HEK293T (cell line): ENCODE data around the gene VSTM2L.

Experiments used
- CTCF ChIA-PET: fragments of 350-600 bp; formaldehyde crosslinking; extraction: SDS; loops from one replicate; lab custom pipeline; 2021; ENCODE audit warnings: antibody characterized with exemption, inconsistent platforms; lab: Yijun Ruan, JAX
- POLR2A ChIA-PET: fragments of 350-600 bp; formaldehyde crosslinking; extraction: SDS; loops from one replicate; lab custom pipeline; 2020; ENCODE audit warnings: antibody characterized with exemption, inconsistent platforms; lab: Yijun Ruan, JAX
- DNase-seq: peaks from one replicate; pipeline ENCODE4 v3.0.0; 2012; ENCODE audit warnings: mixed read lengths; ENCODE audit errors: extremely low spot score
- ARNT ChIP-seq: fragments of 450-650 bp; IDR thresholded peaks from 2 replicates; pipeline ENCODE4 v1.6.1; 2017; ENCODE audit warnings: mild to moderate bottlenecking
- BHLHE40 ChIP-seq: fragments of 450-650 bp; IDR thresholded peaks from 2 replicates; pipeline ENCODE4 v1.6.1; 2016; ENCODE audit warnings: mild to moderate bottlenecking, moderate library complexity, borderline replicate concordance
- CTBP1 ChIP-seq: fragments of 450-650 bp; IDR thresholded peaks from 2 replicates; pipeline ENCODE4 v1.6.1; 2016; ENCODE audit warnings: borderline replicate concordance
- ELF4 ChIP-seq: fragments of 450-650 bp; IDR thresholded peaks from 2 replicates; pipeline ENCODE4 v1.6.1; 2017; ENCODE audit warnings: antibody characterized with exemption
- FOXA1 ChIP-seq: fragments of 450-650 bp; IDR thresholded peaks from 2 replicates; pipeline ENCODE4 v1.6.1; 2016; ENCODE audit warnings: mild to moderate bottlenecking
- FOXK2 ChIP-seq: fragments of 450-650 bp; IDR thresholded peaks from 2 replicates; pipeline ENCODE4 v1.6.1; 2016; ENCODE audit warnings: mild to moderate bottlenecking
- FOXM1 ChIP-seq: fragments of 450-650 bp; IDR thresholded peaks from 2 replicates; pipeline ENCODE4 v1.6.1; 2017; ENCODE audit warnings: mild to moderate bottlenecking, borderline replicate concordance
- HDGF ChIP-seq: fragments of 450-650 bp; IDR thresholded peaks from 2 replicates; pipeline ENCODE4 v1.6.1; 2017; ENCODE audit warnings: antibody characterized with exemption, borderline replicate concordance
- L3MBTL2 ChIP-seq: fragments of 450-650 bp; conservative IDR thresholded peaks from 2 replicates; pipeline ENCODE4 v1.6.1; 2016; ENCODE audit warnings: mild to moderate bottlenecking
- LEF1 ChIP-seq: fragments of 450-650 bp; IDR thresholded peaks from 2 replicates; pipeline ENCODE4 v1.6.1; 2017; ENCODE audit warnings: mild to moderate bottlenecking, borderline replicate concordance
- NFRKB ChIP-seq: fragments of 450-650 bp; IDR thresholded peaks from 2 replicates; pipeline ENCODE4 v1.6.1; 2016; ENCODE audit warnings: mild to moderate bottlenecking, moderate library complexity
- SP1 ChIP-seq: fragments of 450-650 bp; IDR thresholded peaks from 2 replicates; pipeline ENCODE4 v1.6.1; 2017
- SUZ12 ChIP-seq: fragments of 450-650 bp; IDR thresholded peaks from 2 replicates; pipeline ENCODE4 v1.6.1; 2016; ENCODE audit warnings: mild to moderate bottlenecking
- TARDBP ChIP-seq: fragments of 450-650 bp; IDR thresholded peaks from 2 replicates; pipeline ENCODE4 v1.6.1; 2016
- ZNF384 ChIP-seq: fragments of 450-650 bp; IDR thresholded peaks from 2 replicates; pipeline ENCODE4 v1.6.1; 2016
- TF ChIP-seq, protein P1 (sequence below): fragments of 450-650 bp; IDR thresholded peaks from 2 replicates; pipeline ENCODE4 v1.6.1; 2016

The VSTM2L gene

DNA sequence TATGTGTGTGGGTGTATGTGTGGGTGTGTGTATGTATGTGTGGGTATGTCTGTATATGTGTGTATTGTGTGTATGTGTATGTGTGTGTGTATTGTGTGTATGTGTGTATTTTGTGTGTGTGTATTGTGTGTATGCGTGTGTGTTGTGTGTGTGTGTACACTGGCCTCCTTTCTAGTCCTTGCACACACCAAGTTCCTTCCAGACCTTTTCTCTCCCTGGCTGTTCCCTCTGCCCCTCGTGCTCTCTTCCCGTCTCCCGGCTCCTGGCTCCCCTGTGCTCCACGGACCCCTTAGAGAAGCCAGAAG, 11.4 kb downstream of the VSTM2L start:
- ChIA-PET CTCF (no interaction called here), POLR2A (no interaction called here)
- no peak for DNase-seq
- no peak for TF ChIP-seq HDGF
- no peak for TF ChIP-seq SP1
- no peak for TF ChIP-seq SUZ12

DNA sequence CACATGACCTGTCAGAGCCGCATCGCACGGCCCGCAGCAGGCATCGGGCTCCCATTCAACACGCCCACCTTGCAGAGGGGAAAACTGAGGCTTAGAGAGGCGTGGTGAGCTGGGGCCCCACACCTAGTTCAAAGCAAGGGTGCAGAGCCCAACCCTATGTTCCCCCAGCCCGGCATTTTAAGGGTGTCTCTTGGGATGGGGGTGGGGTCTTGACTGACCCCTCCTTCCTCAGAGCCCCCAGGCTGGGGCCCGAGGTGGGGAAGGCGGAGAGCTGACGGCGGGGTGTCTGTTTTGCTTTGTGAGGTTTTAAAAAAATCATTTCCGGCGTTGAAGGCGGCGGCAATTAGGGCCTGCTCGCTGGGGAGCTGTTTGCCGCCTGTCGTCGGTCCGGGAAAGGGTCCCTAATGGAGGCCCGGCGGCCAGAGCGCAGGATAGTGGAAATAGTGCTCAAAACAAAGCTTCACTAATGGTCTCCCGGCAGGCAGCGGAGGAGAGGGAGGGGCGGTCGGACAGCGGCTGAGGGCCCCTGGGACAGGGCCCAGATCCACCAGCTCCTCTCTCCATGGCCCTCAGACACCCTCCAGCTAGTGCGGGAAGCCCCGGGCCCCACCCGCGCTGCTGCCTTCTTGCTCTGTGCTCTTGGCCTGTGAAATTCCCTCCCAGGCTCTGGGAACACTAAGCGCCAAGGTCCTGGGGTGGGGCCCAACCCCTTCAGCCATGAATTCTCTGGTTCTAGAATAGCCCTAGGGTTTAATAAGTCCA, 11.9 kb downstream of the VSTM2L start:
- ChIA-PET POLR2A (interaction anchor here (0.9 to 1.0 kb wide), 2 partner anchors 9 to 16 kb away, joined by 3 to 4 read pairs; no protein-coding TSS in a partner anchor), CTCF (interaction anchor here (1.0 kb wide), 1 partner anchor 79 kb away, joined by 3 read pairs; no protein-coding TSS in a partner anchor)
- DNase-seq: peak; percentile 38
- TF ChIP-seq L3MBTL2 (no peak), ZNF384 (no peak), BHLHE40 (no peak), CTBP1 (no peak), ELF4 (no peak), FOXA1 (no peak)

DNA sequence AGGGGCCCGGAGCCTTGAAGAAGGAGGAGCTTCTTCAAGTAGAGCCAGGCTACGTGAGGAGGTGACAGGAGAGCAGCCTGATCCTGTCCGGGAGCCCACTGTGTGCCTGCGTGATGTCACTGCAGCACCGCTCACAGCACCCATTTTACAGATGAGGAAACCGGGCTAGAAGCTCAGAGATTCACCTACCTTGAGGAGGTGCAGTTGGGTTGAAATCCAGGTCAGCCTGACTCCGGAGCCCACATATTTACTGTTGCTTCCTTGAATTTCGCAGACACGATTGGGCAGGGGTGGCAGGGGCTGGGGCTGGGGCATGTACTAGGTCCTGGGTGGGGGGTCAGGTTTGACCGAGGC, 12.5 kb downstream of the VSTM2L start:
- POLR2A ChIA-PET: interaction anchor here (0.9 to 1.0 kb wide), 2 partner anchors 9 to 15 kb away, joined by 3 to 4 read pairs; no protein-coding TSS in a partner anchor
- CTCF ChIA-PET: interaction anchor here (1.0 kb wide), 1 partner anchor 78 kb away, joined by 3 read pairs; no protein-coding TSS in a partner anchor
- TF ChIP-seq SUZ12 (no peak), ARNT (no peak), CTBP1 (no peak), FOXA1 (no peak), BHLHE40 (no peak), HDGF (no peak)
- no peak for DNase-seq

DNA sequence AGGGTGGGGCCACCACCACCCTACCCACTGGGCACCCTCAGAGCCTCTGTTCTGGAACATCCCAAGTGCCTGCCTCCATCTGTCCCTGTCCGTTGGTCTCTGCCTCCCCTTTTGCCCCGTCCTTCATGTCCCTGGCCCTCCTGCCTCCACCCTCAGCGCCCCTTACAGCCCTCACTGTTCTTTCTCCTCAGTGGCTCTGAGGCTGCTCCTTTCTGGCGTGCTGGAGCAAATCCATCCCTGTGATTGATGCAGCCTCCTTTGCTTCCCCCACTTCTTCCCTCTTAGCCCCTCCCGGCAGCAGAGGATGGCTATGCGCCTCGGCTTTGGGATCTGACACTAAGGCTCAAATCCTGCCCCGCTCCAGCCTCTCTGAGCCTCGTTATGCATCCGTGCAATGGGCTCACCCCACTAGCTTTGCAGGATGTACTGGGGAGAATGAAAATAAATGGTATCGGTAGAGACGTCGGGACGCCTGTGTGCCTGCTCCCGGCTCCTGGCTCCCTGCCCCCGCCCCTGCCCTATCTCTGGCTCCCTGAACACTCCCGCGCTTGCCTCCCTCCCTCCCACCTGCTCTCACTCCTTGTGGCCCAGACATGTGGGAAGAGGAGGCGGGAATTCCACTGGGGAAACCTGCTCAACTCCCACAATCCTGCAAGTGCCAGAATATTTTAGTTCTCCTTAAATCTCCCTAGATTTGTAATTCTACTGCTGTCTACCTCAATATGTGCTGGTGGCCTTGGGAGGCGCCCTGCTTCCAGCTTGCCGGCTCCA, 13.1 kb downstream of the VSTM2L start:
- POLR2A ChIA-PET: interaction anchor here (1.0 kb wide), 1 partner anchor 8 kb away, joined by 3 read pairs; no protein-coding TSS in a partner anchor
- no peak for TF ChIP-seq SP1
- TF ChIP-seq LEF1: no peak
- TF ChIP-seq CTBP1: no peak
- TF ChIP-seq ARNT: no peak
- no peak for TF ChIP-seq ELF4
- DNase-seq: no peak
- CTCF ChIA-PET: interaction anchor here (0.7 to 1.0 kb wide), 2 partner anchors 18 to 78 kb away, joined by 3 read pairs; no protein-coding TSS in a partner anchor

DNA sequence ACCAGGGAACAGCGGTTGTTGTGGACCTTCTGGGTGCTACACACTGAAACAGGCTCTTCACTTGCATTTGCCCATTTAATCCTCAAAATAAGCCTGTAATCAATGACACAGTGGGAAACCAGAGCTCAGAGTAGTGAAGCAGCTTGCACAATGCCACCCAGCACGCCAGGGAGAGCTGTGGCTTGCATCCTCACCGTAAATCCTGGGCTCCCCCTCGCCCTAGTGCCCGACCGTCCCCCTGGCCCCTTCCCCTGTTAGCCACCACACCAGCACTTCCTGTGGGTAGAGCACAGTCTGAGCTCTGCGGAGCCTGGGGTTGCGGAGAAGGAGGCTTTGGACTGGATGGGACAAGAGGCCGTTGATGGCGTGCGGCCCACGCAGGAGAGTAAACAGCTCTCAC, 14.5 kb downstream of the VSTM2L start:
- ChIA-PET POLR2A (no interaction called here), CTCF (interaction anchor here (0.7 kb wide), 1 partner anchor 1472 kb away, joined by 3 read pairs; no protein-coding TSS in a partner anchor)

DNA sequence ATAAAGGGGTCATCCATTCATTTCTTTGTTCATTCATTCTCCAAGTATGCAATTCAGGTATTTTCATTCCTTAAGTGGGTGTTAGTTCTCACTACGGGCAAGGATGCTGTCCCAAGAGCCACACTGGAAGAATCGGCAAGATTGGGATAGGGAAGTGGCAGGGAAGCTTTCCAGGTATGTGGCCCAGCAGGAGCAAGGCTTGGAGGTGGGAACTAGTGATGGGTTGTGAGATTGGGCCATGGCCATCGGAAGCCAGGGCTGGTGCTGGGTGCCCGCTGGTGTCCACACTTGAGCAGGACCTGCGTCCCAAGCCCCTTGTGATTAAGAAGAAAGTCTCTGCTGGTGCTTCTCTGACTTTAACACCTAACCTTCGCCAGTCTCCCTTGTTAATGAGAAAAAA, 15.1 kb downstream of the VSTM2L start:
- DNase-seq: no peak
- TF ChIP-seq, protein P1, sequence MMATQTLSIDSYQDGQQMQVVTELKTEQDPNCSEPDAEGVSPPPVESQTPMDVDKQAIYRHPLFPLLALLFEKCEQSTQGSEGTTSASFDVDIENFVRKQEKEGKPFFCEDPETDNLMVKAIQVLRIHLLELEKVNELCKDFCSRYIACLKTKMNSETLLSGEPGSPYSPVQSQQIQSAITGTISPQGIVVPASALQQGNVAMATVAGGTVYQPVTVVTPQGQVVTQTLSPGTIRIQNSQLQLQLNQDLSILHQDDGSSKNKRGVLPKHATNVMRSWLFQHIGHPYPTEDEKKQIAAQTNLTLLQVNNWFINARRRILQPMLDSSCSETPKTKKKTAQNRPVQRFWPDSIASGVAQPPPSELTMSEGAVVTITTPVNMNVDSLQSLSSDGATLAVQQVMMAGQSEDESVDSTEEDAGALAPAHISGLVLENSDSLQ: no peak
- TF ChIP-seq LEF1: no peak
- TF ChIP-seq BHLHE40: no peak
- TF ChIP-seq SUZ12: no peak
- no peak for TF ChIP-seq FOXA1
- CTCF ChIA-PET: no interaction called here

More for the DNA sequence above, 14.5 kb downstream of the VSTM2L start:
- TF ChIP-seq, protein P1: no peak
- TF ChIP-seq SP1 (no peak), FOXK2 (no peak), ZNF384 (no peak), CTBP1 (no peak), BHLHE40 (no peak), NFRKB (no peak), ELF4 (no peak), LEF1 (no peak), SUZ12 (no peak), FOXM1 (no peak), TARDBP (no peak), ARNT (no peak), L3MBTL2 (no peak), FOXA1 (no peak), HDGF (no peak)
- no peak for DNase-seq

More for the DNA sequence above, 15.1 kb downstream of the VSTM2L start:
- POLR2A ChIA-PET: interaction anchor here (1.0 kb wide), 1 partner anchor 8 kb away, joined by 3 read pairs; no protein-coding TSS in a partner anchor
